Measurements from ENCODE around the gene IL1A. TPM values are rescaled to one million over a fixed set of nuclear protein-coding genes. Genes with fewer than 3 reads are reported as not detected.
A peak's percentile ranks its signal among the peaks of the same experiment; 100 is the strongest.

The IL1A gene
- total and polyA plus RNA-seq, 4 donors = 1.1 to 15.5 (median 2.4) TPM

- H3K27ac ChIP-seq (ENCODE audit: low read depth in 1 of 2, low read length in 1 of 2) = no peak overlapping the region
- H3K4me1 ChIP-seq (ENCODE audit: control insufficient read depth in 5 of 5, insufficient read depth in 5 of 5, low read length in 5 of 5) = peaks cover 0 to 23% (median 4%) of the 10 kb centered on the region in 5 donors
- no peak overlapping the region for H3K4me3 ChIP-seq
- H3K27me3 ChIP-seq (ENCODE audit: control insufficient read depth in 3 of 3, insufficient read depth in 3 of 3, low read length in 2 of 3) = no peaks in the 10 kb centered on the region
- WGBS, 2 donors = 29 to 44% methylated on average over 1 of the region's 1 CpG
- H3K9ac ChIP-seq (ENCODE audit: insufficient read depth in 1 of 2, low read length in 2 of 2) = no peak overlapping the region
- peak in 2 of 3 donors; percentile 49 to 71 for DNase-seq
- H3K36me3 ChIP-seq (ENCODE audit: control insufficient read depth in 4 of 4, insufficient read depth in 4 of 4, low read length in 4 of 4) = no peaks in the 10 kb centered on the region
- no peak for ATAC-seq (ENCODE audit: insufficient read depth, low FRiP score)
- TF ChIP-seq CTCF (IDR thresholded peaks at IDR 0.05; ENCODE audit: control extremely low read depth, extremely low read depth) = no peak
- peaks cover 0 to 5% (median 0%) of the 10 kb centered on the region in 4 donors for H3K9me3 ChIP-seq (ENCODE audit: control insufficient read depth in 4 of 4, insufficient read depth in 3 of 4, low read length in 3 of 4)
These were observed 11.5 kb upstream of the IL1A start for GRCh38 chr2:112795774-112796173.

- H3K27me3 ChIP-seq (ENCODE audit: control insufficient read depth in 3 of 3, insufficient read depth in 3 of 3, low read length in 2 of 3) = no peaks in the 10 kb centered on the region
- H3K9ac ChIP-seq (ENCODE audit: insufficient read depth in 1 of 2, low read length in 2 of 2) = no peak overlapping the region
- DNase-seq = peak in 1 of 3 donors; percentile 31
- ATAC-seq (ENCODE audit: insufficient read depth, low FRiP score) = no peak
- no peaks in the 10 kb centered on the region for H3K36me3 ChIP-seq (ENCODE audit: control insufficient read depth in 4 of 4, insufficient read depth in 4 of 4, low read length in 4 of 4)
- WGBS, 2 donors = 38 to 59% methylated on average over 3 of the region's 3 CpGs
- TF ChIP-seq CTCF (IDR thresholded peaks at IDR 0.05; ENCODE audit: control extremely low read depth, extremely low read depth) = no peak
- H3K4me1 ChIP-seq (ENCODE audit: control insufficient read depth in 5 of 5, insufficient read depth in 5 of 5, low read length in 5 of 5) = peaks cover 0 to 23% (median 4%) of the 10 kb centered on the region in 5 donors
- H3K27ac ChIP-seq (ENCODE audit: low read depth in 1 of 2, low read length in 1 of 2) = no peak overlapping the region
- no peak overlapping the region for H3K4me3 ChIP-seq
- peaks cover 0 to 5% (median 0%) of the 10 kb centered on the region in 4 donors for H3K9me3 ChIP-seq (ENCODE audit: control insufficient read depth in 4 of 4, insufficient read depth in 3 of 4, low read length in 3 of 4)
These were observed 10.5 kb upstream of the IL1A start for GRCh38 chr2:112794841-112795240.

DNA sequence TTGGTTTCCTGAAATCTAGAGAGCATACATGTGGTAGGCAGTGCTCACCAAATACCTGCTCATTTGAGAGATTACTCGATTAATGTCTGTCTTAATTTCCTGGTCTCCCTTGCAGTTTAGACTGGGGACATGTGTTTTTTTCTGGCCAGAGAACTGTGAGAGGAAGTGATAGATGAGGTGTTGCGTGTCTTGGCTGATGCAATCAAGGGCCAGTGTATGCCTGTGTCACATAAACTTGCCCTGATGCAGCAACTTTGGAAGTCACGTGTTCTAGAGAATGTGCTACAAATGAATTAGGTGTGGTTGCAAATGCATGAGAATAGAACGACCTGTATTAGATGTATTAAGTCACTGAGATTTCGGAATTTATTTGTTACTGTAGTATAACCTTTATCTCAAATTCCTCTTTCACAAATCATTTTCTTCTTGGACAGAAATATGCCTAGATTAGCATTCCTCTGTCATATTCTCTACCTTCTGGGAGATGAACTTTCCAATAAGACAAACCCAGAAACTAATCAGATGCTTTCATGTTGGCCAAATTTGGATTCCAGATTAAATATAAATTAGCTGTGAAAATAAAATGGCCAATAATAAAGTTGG, 9.9 kb upstream of the IL1A start:
- WGBS, 2 donors = 21 to 35% methylated on average over 5 of the region's 5 CpGs
- no peak for TF ChIP-seq CTCF (IDR thresholded peaks at IDR 0.05; ENCODE audit: control extremely low read depth, extremely low read depth)
- no peaks in the 10 kb centered on the region for H3K27me3 ChIP-seq (ENCODE audit: control insufficient read depth in 3 of 3, insufficient read depth in 3 of 3, low read length in 2 of 3)
- H3K4me1 ChIP-seq (ENCODE audit: control insufficient read depth in 5 of 5, insufficient read depth in 5 of 5, low read length in 5 of 5) = peaks cover 0 to 23% (median 4%) of the 10 kb centered on the region in 5 donors
- H3K4me3 ChIP-seq = no peak overlapping the region
- peaks cover 0 to 5% (median 0%) of the 10 kb centered on the region in 4 donors for H3K9me3 ChIP-seq (ENCODE audit: control insufficient read depth in 4 of 4, insufficient read depth in 3 of 4, low read length in 3 of 4)
- DNase-seq = peak; percentile 74 to 91 (median 87)
- no peak overlapping the region for H3K9ac ChIP-seq (ENCODE audit: insufficient read depth in 1 of 2, low read length in 2 of 2)
- no peaks in the 10 kb centered on the region for H3K36me3 ChIP-seq (ENCODE audit: control insufficient read depth in 4 of 4, insufficient read depth in 4 of 4, low read length in 4 of 4)
- no peak overlapping the region for H3K27ac ChIP-seq (ENCODE audit: low read depth in 1 of 2, low read length in 1 of 2)
- ATAC-seq (ENCODE audit: insufficient read depth, low FRiP score) = peak; percentile 65
